SK-N-SH treated with all-trans-retinoic acid at 6 μM for 48 hours (cell line): ENCODE data around the gene GFRA1.

ENCODE experiments used
- ATAC-seq: fragments of 200-7000 bp; cut with Tn5 transposase; 3 replicates; pipeline ENCODE4 v1.9.1; 2020; ENCODE audit warnings: mild to moderate bottlenecking, moderate library complexity
- ARNTL ChIP-seq: fragments of 450-650 bp; formaldehyde crosslinking; IDR thresholded peaks from 2 replicates; pipeline ENCODE4 v1.5.0; 2020; ENCODE audit warnings: low read depth, mild to moderate bottlenecking, moderate library complexity, borderline replicate concordance
- BACH2 ChIP-seq: fragments of 250-450 bp; sonication (Bioruptor Pico); IDR thresholded peaks from 2 replicates; pipeline ENCODE4 v1.9.0; 2021; ENCODE audit warnings: mild to moderate bottlenecking, borderline replicate concordance
- CREB5 ChIP-seq: fragments of 250-450 bp; sonication (Bioruptor Pico); IDR thresholded peaks from 2 replicates; pipeline ENCODE4 v1.5.1; 2020; ENCODE audit warnings: low read depth, mild to moderate bottlenecking, moderate library complexity
- CSDC2 ChIP-seq: fragments of 250-450 bp; sonication (Bioruptor Pico); IDR thresholded peaks from 2 replicates; pipeline ENCODE4 v1.5.0; 2020; ENCODE audit warnings: mild to moderate bottlenecking, moderate library complexity
- CSRNP3 ChIP-seq: fragments of 250-450 bp; sonication (Bioruptor Pico); IDR thresholded peaks from 2 replicates; pipeline ENCODE4 v1.5.1; 2021; ENCODE audit warnings: mild to moderate bottlenecking, moderate library complexity
- ESRRG ChIP-seq: fragments of 250-450 bp; sonication (Bioruptor Pico); IDR thresholded peaks from 2 replicates; pipeline ENCODE4 v1.6.1; 2021; ENCODE audit warnings: mild to moderate bottlenecking
- GLIS3 ChIP-seq: fragments of 250-450 bp; sonication (Bioruptor Pico); IDR thresholded peaks from 2 replicates; pipeline ENCODE4 v1.5.0; 2020; ENCODE audit warnings: mild to moderate bottlenecking, moderate library complexity
- OSR1 ChIP-seq: fragments of 250-450 bp; sonication (Bioruptor Pico); IDR thresholded peaks from 2 replicates; pipeline ENCODE4 v1.8.0; 2022; ENCODE audit warnings: moderate library complexity, mild to moderate bottlenecking, inconsistent platforms
- PATZ1 ChIP-seq: fragments of 250-450 bp; sonication (Bioruptor Pico); IDR thresholded peaks from 2 replicates; pipeline ENCODE4 v1.8.0; 2020; ENCODE audit warnings: mild to moderate bottlenecking, moderate library complexity, borderline replicate concordance
- POU6F1 ChIP-seq: fragments of 250-450 bp; sonication (Bioruptor Pico); IDR thresholded peaks from 2 replicates; pipeline ENCODE4 v1.8.0; 2021; ENCODE audit warnings: low read depth, mild to moderate bottlenecking, moderate library complexity, borderline replicate concordance
- PPARA ChIP-seq: fragments of 250-450 bp; sonication (Bioruptor Pico); IDR thresholded peaks from 2 replicates; pipeline ENCODE4 v1.5.0; 2020; ENCODE audit warnings: mild to moderate bottlenecking, borderline replicate concordance
- SNAI2 ChIP-seq: fragments of 250-450 bp; sonication (Bioruptor Pico); IDR thresholded peaks from 2 replicates; pipeline ENCODE4 v1.5.0; 2020; ENCODE audit warnings: mild to moderate bottlenecking, moderate library complexity
- TCF4 ChIP-seq: fragments of 250-450 bp; sonication (Bioruptor Pico); IDR thresholded peaks from 2 replicates; pipeline ENCODE4 v1.8.0; 2021; ENCODE audit warnings: mild to moderate bottlenecking, moderate library complexity, borderline replicate concordance
- TOX ChIP-seq: fragments of 250-450 bp; sonication (Bioruptor Pico); IDR thresholded peaks from 2 replicates; pipeline ENCODE4 v1.8.0; 2021; ENCODE audit warnings: mild to moderate bottlenecking, moderate library complexity, borderline replicate concordance
- ZC3H10 ChIP-seq: fragments of 250-450 bp; sonication (Bioruptor Pico); IDR thresholded peaks from 2 replicates; pipeline ENCODE4 v1.5.1; 2021; ENCODE audit warnings: mild to moderate bottlenecking, moderate library complexity
- ZFP3 ChIP-seq: fragments of 250-450 bp; sonication (Bioruptor Pico); IDR thresholded peaks from 2 replicates; pipeline ENCODE4 v1.5.0; 2020; ENCODE audit warnings: mild to moderate bottlenecking, moderate library complexity
- ZFP30 ChIP-seq: fragments of 450-650 bp; formaldehyde crosslinking; IDR thresholded peaks from 2 replicates; pipeline ENCODE4 v1.5.0; 2022; ENCODE audit warnings: mild to moderate bottlenecking, moderate library complexity
- ZNF565 ChIP-seq: fragments of 450-650 bp; formaldehyde crosslinking; conservative IDR thresholded peaks from 2 replicates; pipeline ENCODE4 v1.5.0; 2020; ENCODE audit warnings: low read depth, mild to moderate bottlenecking, moderate library complexity
- ZNF70 ChIP-seq: fragments of 450-650 bp; formaldehyde crosslinking; IDR thresholded peaks from 2 replicates; pipeline ENCODE4 v1.5.0; 2020; ENCODE audit warnings: mild to moderate bottlenecking, moderate library complexity
- ZNF8 ChIP-seq: fragments of 450-650 bp; formaldehyde crosslinking; IDR thresholded peaks from 2 replicates; pipeline ENCODE4 v1.5.0; 2020; ENCODE audit warnings: mild to moderate bottlenecking, moderate library complexity

Gene GFRA1

GRCh38 chr10:116157485-116157884, 115.5 kb downstream of the GFRA1 start:
- TF ChIP-seq PATZ1 (CRISPR knock-in tag) (no peak), PPARA (no peak), OSR1 (CRISPR knock-in tag) (no peak)
- no peak for ATAC-seq

- no peak for ATAC-seq
- no peak for TF ChIP-seq CSDC2
- TF ChIP-seq ZNF8 (CRISPR knock-in tag) = no peak
- no peak for TF ChIP-seq PATZ1 (CRISPR knock-in tag)
- TF ChIP-seq PPARA = no peak
- TF ChIP-seq TOX (CRISPR knock-in tag) = no peak
- TF ChIP-seq ZFP30 = no peak
- TF ChIP-seq OSR1 (CRISPR knock-in tag) = no peak
- no peak for TF ChIP-seq ZNF565
Measured at GRCh38 chr10:116156819-116157218, 116.2 kb downstream of the GFRA1 start.

- ATAC-seq = no peak
- TF ChIP-seq PPARA (no peak), TCF4 (no peak), BACH2 (CRISPR knock-in tag) (no peak), CSDC2 (no peak), CSRNP3 (CRISPR knock-in tag) (no peak), POU6F1 (CRISPR knock-in tag) (no peak), GLIS3 (CRISPR knock-in tag) (no peak), ZNF565 (no peak), ARNTL (CRISPR knock-in tag) (no peak), ESRRG (CRISPR knock-in tag) (no peak), ZFP3 (CRISPR knock-in tag) (no peak), ZNF8 (CRISPR knock-in tag) (no peak), TOX (CRISPR knock-in tag) (no peak), ZC3H10 (no peak), CREB5 (CRISPR knock-in tag) (no peak), PATZ1 (CRISPR knock-in tag) (no peak), SNAI2 (CRISPR knock-in tag) (no peak), OSR1 (CRISPR knock-in tag) (no peak), ZNF70 (CRISPR knock-in tag) (no peak), ZFP30 (no peak)
Measured at GRCh38 chr10:116155191-116155590, 117.8 kb downstream of the GFRA1 start.
